Body of pancreas (tissue), 4 donors: Measurements from ENCODE around the gene KDM1B. TPM values are rescaled to one million over a fixed set of nuclear protein-coding genes. Genes with fewer than 3 reads are reported as not detected.
"Not testable (repeated sequence)": the region's sequence is repeated elsewhere in the genome, so short reads cannot be mapped to it uniquely, and the experiment has no call there.

Experiments used
- ATAC-seq: fragments of 150-250 bp; one replicate; pipeline ENCODE4 v1.9.1; 2016
- DNase-seq, 4 donors: peaks; one replicate each; pipeline ENCODE4 v3.0.0-alpha.2; 2019
- H3K27ac ChIP-seq, 4 donors: fragments of 200-600 bp; sonication (generic); 1 replicate in 3 of 4; 2 replicates in 1 of 4; pipeline versions ENCODE4 v1.5.1 to v1.6.1; 2016 to 2019; ENCODE audit warnings: mild to moderate bottlenecking in 1 of 4, mixed read lengths in 1 of 4, moderate library complexity in 1 of 4
- H3K27me3 ChIP-seq, 2 donors: fragments of 200-600 bp; sonication (generic); one replicate each; pipeline ENCODE4 v1.6.0; 2016; ENCODE audit warnings: mild to moderate bottlenecking in 1 of 2
- H3K36me3 ChIP-seq, 2 donors: fragments of 200-600 bp; sonication (generic); replicated peaks in 1 of 2; 2 replicates each; pipeline ENCODE4 v1.5.1; 2016; ENCODE audit warnings: low read depth in 2 of 2; ENCODE audit not compliant: insufficient read depth in 1 of 2
- H3K4me1 ChIP-seq: fragments of 200-600 bp; sonication (generic); one replicate; pipeline ENCODE4 v1.6.0; 2016
- H3K4me3 ChIP-seq, 2 donors: fragments of 200-600 bp; sonication (generic); 1 replicate in 1 of 2; 2 replicates in 1 of 2; pipeline ENCODE4 v1.5.1; 2016 to 2019
- H3K9me3 ChIP-seq, 3 donors: fragments of 200-600 bp; sonication (generic); 1 replicate in 2 of 3; 2 replicates in 1 of 3; pipeline ENCODE4 v1.5.1; 2016
- POLR2A ChIP-seq, 3 donors: fragments of 450-650 bp; IDR thresholded peaks; one replicate each; pipeline ENCODE4 v1.6.1; 2016; ENCODE audit warnings: antibody characterized with exemption in 3 of 3, mild to moderate bottlenecking in 2 of 3
- WGBS, 2 donors: methylation state at CpG; one replicate each; pipeline ENCODE4 v1.1.5; 2017; 5-methylcytosine and 5-hydroxymethylcytosine counted together
- intact Hi-C: fragments of 100-400 bp; cut with DNase I; formaldehyde crosslinking; loops from one replicate; pipeline ENCODE4 v1.15.1; 2023
- total RNA-seq, 2 donors: library from RNA; depleted of rRNA; stranded (reverse); fragments of >200 nt; gene quantifications; one replicate each; pipeline ENCODE4 v1.1.0, GENCODE V29; 2016
- TF ChIP-seq, protein P1 (sequence below), 7 experiments: fragments of 450-650 bp in 4 of 7; fragments of 200-600 bp in 3 of 7; sonication (generic) in 3 of 7; IDR thresholded peaks; one replicate each; pipeline ENCODE4 v1.5.1; 2016 to 2019; ENCODE audit warnings: antibody characterized with exemption in 7 of 7

KDM1B gene
- total RNA-seq, 2 donors from 2014 or later: 4.6 to 12.7 TPM

DNA sequence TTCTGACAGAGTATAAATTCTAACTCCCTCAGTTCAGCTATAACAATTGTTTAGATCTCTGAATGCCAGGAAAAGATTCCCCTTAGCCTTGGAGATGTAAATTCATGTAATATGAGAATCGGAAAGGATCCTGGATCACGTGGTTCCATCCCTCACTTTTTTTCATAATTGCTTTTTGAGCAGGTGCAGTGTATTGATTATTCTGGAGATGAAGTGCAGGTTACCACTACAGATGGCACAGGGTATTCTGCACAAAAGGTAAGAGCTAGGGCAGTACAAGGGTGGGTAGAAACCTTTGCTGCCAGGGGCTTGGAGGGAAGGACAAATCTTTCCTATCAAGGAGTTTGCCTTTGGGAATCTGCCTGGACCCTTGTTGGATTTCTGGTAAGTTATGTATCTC, 52.7 kb downstream of the KDM1B start:
- no peak overlapping the region for H3K27ac ChIP-seq
- no peak overlapping the region for H3K4me3 ChIP-seq
- H3K27me3 ChIP-seq: no peaks in the 10 kb centered on the region
- TF ChIP-seq, protein P1, sequence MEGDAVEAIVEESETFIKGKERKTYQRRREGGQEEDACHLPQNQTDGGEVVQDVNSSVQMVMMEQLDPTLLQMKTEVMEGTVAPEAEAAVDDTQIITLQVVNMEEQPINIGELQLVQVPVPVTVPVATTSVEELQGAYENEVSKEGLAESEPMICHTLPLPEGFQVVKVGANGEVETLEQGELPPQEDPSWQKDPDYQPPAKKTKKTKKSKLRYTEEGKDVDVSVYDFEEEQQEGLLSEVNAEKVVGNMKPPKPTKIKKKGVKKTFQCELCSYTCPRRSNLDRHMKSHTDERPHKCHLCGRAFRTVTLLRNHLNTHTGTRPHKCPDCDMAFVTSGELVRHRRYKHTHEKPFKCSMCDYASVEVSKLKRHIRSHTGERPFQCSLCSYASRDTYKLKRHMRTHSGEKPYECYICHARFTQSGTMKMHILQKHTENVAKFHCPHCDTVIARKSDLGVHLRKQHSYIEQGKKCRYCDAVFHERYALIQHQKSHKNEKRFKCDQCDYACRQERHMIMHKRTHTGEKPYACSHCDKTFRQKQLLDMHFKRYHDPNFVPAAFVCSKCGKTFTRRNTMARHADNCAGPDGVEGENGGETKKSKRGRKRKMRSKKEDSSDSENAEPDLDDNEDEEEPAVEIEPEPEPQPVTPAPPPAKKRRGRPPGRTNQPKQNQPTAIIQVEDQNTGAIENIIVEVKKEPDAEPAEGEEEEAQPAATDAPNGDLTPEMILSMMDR (IDR thresholded peaks at IDR 0.05): no peak
- TF ChIP-seq POLR2A (IDR thresholded peaks at IDR 0.05): no peak
- intact Hi-C loops: no loop called here
- DNase-seq: no peak
- no peaks in the 10 kb centered on the region for H3K9me3 ChIP-seq
- H3K4me1 ChIP-seq: peaks cover 5% of the 10 kb centered on the region
- WGBS, 2 donors: 17 to 32% methylated on average over 2 of the region's 2 CpGs
- ATAC-seq: no peak
- peaks cover 0 to 3% of the 10 kb centered on the region in 2 donors for H3K36me3 ChIP-seq

DNA sequence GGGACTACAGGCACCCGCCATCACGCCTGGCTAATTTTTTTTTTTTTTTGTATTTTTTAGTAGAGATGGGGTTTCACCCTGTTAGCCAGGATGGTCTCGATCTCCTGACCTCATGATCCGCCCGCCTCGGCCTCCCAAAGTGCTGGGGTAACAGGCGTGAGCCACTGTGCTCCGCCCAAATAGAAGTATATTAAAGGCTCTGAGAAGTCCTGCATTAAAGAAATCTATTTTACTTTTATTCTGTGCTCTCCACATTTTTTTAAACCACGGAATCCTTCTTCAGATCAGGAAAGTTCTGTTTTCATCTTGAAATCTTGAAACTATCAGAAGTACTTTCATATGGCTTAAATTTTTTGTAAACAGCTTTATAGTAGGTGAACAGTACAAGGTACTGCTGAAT, 53.6 kb downstream of the KDM1B start:
- H3K4me1 ChIP-seq, H3K9me3 ChIP-seq, ATAC-seq, DNase-seq, H3K36me3 ChIP-seq, H3K27ac ChIP-seq, H3K4me3 ChIP-seq, H3K27me3 ChIP-seq, intact Hi-C loops: not testable (repeated sequence)
- 92 to 95% methylated on average over 9 of the region's 9 CpGs for WGBS, 2 donors

DNA sequence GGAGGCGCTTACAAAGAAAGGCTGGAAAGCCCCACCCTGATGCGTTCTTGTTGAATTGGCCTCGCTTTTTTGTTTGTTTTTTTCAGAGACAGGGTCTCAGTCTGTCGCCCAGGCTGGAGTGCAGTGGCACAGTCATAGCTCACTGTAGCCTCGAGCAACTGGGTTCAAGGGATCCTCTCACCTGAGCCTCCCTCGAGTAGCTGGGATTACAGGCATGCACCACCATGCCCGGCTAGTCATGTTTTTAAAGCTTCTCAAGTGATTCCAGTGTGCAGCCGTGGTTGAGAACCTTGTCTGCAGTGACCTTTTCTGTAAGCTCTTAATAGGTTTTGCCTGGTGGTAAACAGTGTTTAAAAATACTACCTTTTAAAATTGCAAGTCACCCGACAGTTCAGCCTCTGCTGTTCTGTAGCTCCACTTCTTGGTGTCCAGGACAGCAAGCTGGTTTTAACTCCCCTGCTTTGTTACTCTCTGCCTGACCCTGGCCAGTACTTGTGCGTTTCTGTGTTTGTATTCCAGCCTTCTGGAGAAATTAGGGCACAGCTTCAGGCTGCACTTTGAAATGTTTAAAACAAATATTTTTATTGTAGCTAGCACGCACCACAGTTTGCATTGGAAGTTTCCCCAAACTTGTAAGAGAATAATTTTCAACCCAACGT, 54.4 kb downstream of the KDM1B start:
- no peak overlapping the region for H3K4me3 ChIP-seq
- peaks cover 5% of the 10 kb centered on the region for H3K4me1 ChIP-seq
- peaks cover 0 to 2% of the 10 kb centered on the region in 2 donors for H3K36me3 ChIP-seq
- no peak for ATAC-seq
- intact Hi-C loops: no loop called here
- WGBS, 2 donors: 68 to 71% methylated on average over 12 of the region's 12 CpGs
- no peak overlapping the region for H3K27ac ChIP-seq
- peak in 1 of 4 donors; percentile 20 for DNase-seq
- TF ChIP-seq, protein P1 (IDR thresholded peaks at IDR 0.05): no peak
- TF ChIP-seq POLR2A (IDR thresholded peaks at IDR 0.05): no peak
- H3K9me3 ChIP-seq: no peaks in the 10 kb centered on the region
- H3K27me3 ChIP-seq: no peaks in the 10 kb centered on the region

DNA sequence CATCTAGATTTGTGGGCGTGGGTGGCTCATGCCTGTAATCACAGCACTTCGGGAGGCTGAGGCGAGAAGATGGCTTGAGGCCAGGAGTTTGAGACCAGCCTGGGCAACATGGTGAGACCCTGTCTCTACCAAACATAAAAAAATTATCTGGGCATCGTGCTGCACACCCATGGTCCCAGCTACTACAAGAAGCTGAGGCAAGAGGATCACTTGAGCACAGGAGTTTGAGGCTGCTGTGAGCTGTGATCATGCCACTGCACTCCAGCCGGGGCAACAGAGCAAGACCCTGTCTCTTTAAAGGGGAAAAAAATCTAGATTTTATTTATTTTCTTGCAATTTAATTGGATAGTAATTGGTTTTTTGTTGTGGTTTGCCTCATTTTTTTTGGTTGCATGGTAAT, 55.5 kb downstream of the KDM1B start:
- Histone ChIP-seq H3K9me3 (no peaks in the 10 kb centered on the region), H3K27me3 (no peaks in the 10 kb centered on the region), H3K4me1 (peaks cover 5% of the 10 kb centered on the region), H3K27ac (no peak overlapping the region), H3K36me3 (peaks cover 0 to 2% of the 10 kb centered on the region in 2 donors), H3K4me3 (no peak overlapping the region)
- intact Hi-C loops: no loop called here
- TF ChIP-seq, protein P1 (IDR thresholded peaks at IDR 0.05): no peak
- TF ChIP-seq POLR2A (IDR thresholded peaks at IDR 0.05): no peak
- DNase-seq (no peak), ATAC-seq (no peak)
- 85 to 97% methylated on average over 5 of the region's 5 CpGs for WGBS, 2 donors

DNA sequence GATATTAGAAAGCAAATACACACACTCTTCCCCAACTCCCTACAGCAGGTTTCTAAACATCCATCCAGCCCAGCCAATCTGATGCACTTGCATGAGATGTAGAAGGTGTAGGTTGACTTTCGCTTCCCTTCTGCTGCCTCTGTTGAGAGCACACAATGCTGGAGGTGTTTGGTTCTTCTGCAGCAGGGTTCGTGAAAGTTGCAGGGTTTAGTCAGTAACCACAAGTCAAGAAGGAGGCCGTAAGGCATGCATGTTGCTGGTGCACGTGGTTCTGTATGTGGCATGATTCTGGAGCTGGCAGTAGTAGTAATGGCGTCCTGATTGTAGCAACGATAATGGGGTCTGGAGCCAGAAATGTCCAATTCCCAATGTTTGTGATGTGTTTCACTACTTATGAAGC, 56.1 kb downstream of the KDM1B start:
- intact Hi-C loops: no loop called here
- Histone ChIP-seq H3K27ac (no peak overlapping the region), H3K27me3 (no peaks in the 10 kb centered on the region), H3K36me3 (peaks cover 0 to 2% of the 10 kb centered on the region in 2 donors), H3K9me3 (no peaks in the 10 kb centered on the region), H3K4me3 (no peak overlapping the region), H3K4me1 (peaks cover 5% of the 10 kb centered on the region)
- DNase-seq (no peak), ATAC-seq (no peak)
- TF ChIP-seq, protein P1 (IDR thresholded peaks at IDR 0.05): no peak
- TF ChIP-seq POLR2A (IDR thresholded peaks at IDR 0.05): no peak
- WGBS, 2 donors: 87 to 89% methylated on average over 6 of the region's 6 CpGs
